GM19468 (cell line): ENCODE results near the gene RBMS1.
"Not testable (repeated sequence)": the region's sequence is repeated elsewhere in the genome, so short reads cannot be mapped to it uniquely, and the experiment has no call there.

Experiments
- ATAC-seq: cut with Tn5 transposase; IDR thresholded peaks from one replicate; pipeline ENCODE4 v1.9.1; 2021; ENCODE audit warnings: mild to moderate bottlenecking, moderate library complexity, moderate number of reproducible peaks; ENCODE audit not compliant: unreplicated experiment; ENCODE audit errors: extremely low read depth

RBMS1 gene

GRCh38 chr2:160505256-160505655 lies 11.6 kb upstream of the RBMS1 start:
- ATAC-seq, result no peak

GRCh38 chr2:160502478-160502877 lies 8.9 kb upstream of the RBMS1 start:
- no peak for ATAC-seq

GRCh38 chr2:160501370-160501769 lies 7.8 kb upstream of the RBMS1 start:
- no peak for ATAC-seq

GRCh38 chr2:160499865-160500264 lies 6.3 kb upstream of the RBMS1 start:
- ATAC-seq, result no peak

- ATAC-seq, result no peak
Observed at GRCh38 chr2:160498137-160498536, 4.5 kb upstream of the RBMS1 start.

GRCh38 chr2:160494201-160494644 lies 616 bp upstream of the RBMS1 start:
- no peak for ATAC-seq

- no peak for ATAC-seq
Observed at GRCh38 chr2:160492401-160493226, 993 bp downstream of the RBMS1 start.

- ATAC-seq, result no peak
Observed at GRCh38 chr2:160491911-160492371, 1.7 kb downstream of the RBMS1 start.

- no peak for ATAC-seq
Observed at GRCh38 chr2:160490733-160491685, 2.6 kb downstream of the RBMS1 start.

GRCh38 chr2:160489111-160489510 lies 4.5 kb downstream of the RBMS1 start:
- ATAC-seq, result no peak

GRCh38 chr2:160488289-160488688 lies 5.3 kb downstream of the RBMS1 start:
- not testable (repeated sequence) for ATAC-seq

- no peak for ATAC-seq
Observed at GRCh38 chr2:160486341-160486740, 7.3 kb downstream of the RBMS1 start.

GRCh38 chr2:160484859-160485520 lies 8.6 kb downstream of the RBMS1 start:
- no peak for ATAC-seq

GRCh38 chr2:160482673-160483072 lies 10.9 kb downstream of the RBMS1 start:
- no peak for ATAC-seq

- ATAC-seq, result no peak
Observed at GRCh38 chr2:160479269-160479668, 14.3 kb downstream of the RBMS1 start.

- ATAC-seq, result no peak
Observed at GRCh38 chr2:160478660-160479059, 14.9 kb downstream of the RBMS1 start.

GRCh38 chr2:160477032-160477431 lies 16.6 kb downstream of the RBMS1 start:
- ATAC-seq, result no peak

GRCh38 chr2:160474891-160475787 lies 18.5 kb downstream of the RBMS1 start:
- ATAC-seq, result no peak

- ATAC-seq, result no peak
Observed at GRCh38 chr2:160474319-160474645, 19.3 kb downstream of the RBMS1 start.
